Stimulated activated CD4-positive, alpha-beta T cell treated with anti-CD3 and anti-CD28 coated beads, TNF-alpha, amount 100 ng/mL, for 48 hours (primary cell): ENCODE measurements around the gene DHX35.

Experiments used
- DNase-seq, 3 donors: peaks; one replicate each; pipeline ENCODE4 v3.0.0-alpha.2; 2020; ENCODE audit warnings: low read depth in 3 of 3

Gene DHX35

GRCh38 chr20:39066471-39067242 lies 104.5 kb downstream of the DHX35 start:
- DNase-seq = no peak

DNA sequence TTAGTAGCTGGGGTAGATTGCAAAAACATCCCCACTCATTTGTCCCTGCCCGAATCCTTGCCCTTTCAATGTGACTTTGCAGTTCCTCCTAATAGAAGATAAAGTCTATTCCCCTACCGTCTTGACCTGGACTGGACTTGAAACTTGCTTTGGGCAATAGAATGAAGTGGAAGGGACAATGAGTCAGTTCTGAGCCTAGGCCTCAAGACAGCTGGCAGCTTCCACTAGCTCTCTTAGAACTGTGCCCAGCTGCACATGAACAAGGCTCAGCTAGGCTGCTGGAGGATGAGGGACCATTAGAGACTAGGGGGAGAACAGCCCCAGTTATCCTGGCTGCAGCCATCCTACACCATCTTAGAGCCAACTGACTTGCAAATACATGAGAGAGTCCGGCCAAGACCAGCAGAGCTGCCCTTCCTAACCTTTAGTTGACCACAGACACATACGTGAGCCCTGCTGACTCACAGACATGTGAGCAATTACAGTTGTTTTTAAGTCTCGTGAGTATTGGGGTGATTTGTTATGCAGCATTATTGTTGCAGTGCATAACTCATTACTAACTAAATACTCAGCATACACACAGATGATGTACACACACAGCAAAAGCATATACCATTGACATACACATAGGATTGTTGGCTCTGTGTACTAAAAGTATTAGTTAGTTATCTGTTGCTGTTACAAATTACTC lies 105.5 kb downstream of the DHX35 start:
- no peak for DNase-seq

GRCh38 chr20:39069976-39070375 lies 107.8 kb downstream of the DHX35 start:
- no peak for DNase-seq

DNA sequence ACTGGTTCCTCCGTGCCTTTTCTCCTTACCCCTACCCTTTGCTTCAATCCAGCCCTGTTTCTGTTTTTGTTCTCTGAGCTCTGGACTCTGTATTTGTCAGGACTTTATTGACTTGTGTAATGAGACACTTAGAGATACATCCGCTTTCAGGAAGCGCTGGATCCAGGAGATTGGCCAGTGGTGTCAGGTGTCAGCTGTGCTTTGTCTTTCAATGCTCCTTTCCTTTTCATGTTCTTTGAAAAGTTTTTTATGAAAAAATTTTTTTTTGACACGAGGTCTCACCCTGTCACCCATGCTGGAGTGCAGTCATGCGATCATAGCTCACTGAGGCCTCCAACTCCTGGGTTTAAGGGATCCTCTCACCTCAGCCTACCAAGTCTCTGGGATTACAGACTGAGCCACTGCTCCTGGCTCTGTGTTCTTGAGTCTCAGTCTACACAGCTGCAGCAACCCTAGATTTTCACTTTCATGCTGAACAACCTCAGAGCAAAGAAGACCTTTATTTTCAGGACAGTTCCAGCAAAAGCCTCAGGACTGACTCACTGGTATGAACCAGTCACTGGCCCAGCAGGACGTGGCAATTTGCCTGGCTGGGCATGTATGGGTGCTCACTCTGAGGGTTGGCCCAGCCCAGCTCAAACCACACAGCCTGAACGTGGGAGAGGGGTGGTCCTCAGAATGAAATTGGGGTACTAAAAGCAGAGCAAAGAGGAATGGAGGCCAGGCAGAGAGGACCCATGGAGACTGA lies 108.5 kb downstream of the DHX35 start:
- no peak for DNase-seq

- no peak for DNase-seq
These were observed 110.0 kb downstream of the DHX35 start for GRCh38 chr20:39072132-39072531.

DNA sequence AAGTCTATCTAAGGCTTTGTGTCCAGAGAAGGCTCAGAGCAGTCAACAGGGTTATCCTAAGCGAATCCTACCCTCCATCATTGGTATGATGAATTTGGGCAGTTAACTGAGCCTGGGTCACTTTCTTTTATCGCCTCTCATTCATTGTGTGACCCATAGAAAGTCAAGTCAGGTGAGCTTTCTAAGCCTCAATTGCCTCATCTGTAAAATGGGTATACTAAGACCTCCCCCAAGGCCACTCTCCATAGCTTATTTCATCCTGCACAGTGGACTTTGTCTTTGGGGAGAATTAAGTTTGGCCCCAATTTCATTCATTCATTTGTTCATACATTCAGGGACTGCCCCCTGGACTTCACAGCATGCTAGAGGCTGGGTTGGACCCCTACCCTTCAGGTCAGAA lies 110.5 kb downstream of the DHX35 start:
- no peak for DNase-seq

GRCh38 chr20:39075731-39076130 lies 113.6 kb downstream of the DHX35 start:
- DNase-seq = no peak

DNA sequence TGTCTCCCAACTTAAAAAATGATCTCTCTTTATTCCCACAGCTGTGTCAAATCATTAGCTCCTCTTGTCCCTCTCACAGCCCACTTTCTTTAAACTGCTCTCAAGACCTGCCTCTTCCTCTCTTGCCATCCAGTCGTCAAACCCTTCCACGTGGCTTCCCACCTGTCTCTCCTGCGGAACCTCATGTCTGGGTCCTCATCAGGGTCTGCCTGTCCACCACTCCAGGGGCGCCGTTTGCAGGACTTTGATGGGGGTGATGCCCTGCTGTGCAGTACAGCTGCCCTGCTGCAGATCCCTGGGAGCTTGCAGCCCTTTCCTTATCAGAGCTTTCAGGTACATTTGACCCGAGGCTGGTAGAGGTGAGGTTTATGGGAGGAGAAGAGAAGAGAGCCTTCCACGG lies 114.8 kb downstream of the DHX35 start:
- DNase-seq = no peak

- no peak for DNase-seq
These were observed 118.2 kb downstream of the DHX35 start for GRCh38 chr20:39080326-39080725.

DNA sequence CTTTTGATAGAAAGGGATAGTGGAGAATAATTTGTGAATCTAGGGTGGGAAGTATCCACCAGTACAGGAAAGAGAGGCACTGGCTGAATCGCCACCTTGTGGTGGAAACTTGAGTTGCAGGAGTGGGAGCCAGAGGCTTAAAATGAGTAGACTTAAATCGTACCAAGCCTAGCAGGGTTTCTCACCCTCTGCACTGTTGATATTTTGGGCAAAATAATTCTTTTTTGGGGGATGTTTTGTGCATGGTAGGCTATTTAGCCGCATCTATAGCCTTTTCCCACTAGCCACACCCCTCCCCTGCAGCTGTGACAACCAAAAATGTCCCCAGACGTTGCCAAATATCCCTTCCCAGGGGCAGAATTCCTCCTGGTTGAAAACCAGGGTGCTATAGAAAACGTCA lies 119.1 kb downstream of the DHX35 start:
- DNase-seq = peak; percentile 54 to 81 (median 75)

DNA sequence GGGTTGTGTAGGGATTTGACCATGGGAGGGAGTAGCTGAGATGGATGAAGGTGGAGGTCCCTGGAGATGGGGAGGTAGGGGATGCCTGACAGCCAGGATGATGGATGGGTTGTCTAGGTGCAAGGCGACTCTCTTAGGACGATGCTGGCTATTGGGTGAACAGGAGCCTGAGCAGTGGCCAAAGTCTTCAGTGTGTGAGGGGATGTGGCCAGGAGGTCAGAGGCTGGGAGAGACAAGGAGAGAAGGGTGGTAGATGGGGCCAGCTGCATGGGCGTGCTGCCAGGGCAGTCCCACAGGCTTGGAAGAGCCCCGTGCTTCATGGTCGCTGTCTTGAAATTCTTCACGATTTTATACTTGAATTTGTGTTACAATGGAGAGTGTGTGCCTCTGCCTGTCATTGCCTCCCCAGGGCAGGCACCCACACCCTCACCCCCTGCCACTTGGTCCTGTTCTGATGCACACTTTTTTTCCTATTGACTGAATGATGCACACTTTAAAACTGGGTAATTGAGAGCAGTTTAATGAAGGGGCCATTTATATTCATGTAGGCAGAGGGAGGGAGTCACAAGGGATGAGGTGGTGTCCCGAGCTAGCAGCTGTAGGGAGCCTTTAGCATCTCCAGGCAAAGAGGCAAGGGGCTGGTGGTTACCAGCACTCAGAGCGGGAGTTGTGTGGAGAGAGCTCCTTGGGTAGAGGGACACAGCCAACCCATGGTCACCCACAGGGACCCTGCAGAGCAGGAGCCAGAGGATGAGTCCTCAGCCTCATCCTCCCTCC lies 120.7 kb downstream of the DHX35 start:
- no peak for DNase-seq

GRCh38 chr20:39083761-39084160 lies 121.6 kb downstream of the DHX35 start:
- no peak for DNase-seq

DNA sequence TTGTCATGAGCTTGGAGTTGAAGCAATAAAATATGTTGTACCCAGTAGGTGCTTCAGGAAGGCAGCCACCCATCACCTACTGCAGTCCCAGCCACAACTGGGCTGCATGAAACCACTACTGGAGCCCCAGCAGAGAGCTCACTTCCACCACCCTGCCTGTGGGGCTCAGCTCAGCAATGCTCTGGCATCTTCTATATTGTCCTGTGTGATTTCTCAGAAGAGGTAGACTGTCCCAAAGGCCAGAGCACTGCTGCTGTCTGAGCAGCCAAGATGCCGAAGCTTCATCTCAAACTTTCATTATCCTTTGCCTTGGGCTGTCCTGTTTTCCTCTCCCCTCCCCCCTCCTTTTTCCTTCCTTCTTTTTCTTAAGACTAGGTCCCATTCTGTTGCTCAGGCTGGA lies 126.9 kb downstream of the DHX35 start:
- DNase-seq = no peak
